GM12801 (cell line): ENCODE data around the gene ACTL7A.

ENCODE experiments used
- CTCF ChIP-seq: IDR thresholded peaks from one replicate; pipeline ENCODE4 v1.5.1; 2011; ENCODE audit warnings: control low read depth; ENCODE audit not compliant: insufficient read length; ENCODE audit errors: extremely low read depth

Gene ACTL7A

GRCh38 chr9:108897324-108898096 is 35.4 kb downstream of the ACTL7A start:
- TF ChIP-seq CTCF = no peak

DNA sequence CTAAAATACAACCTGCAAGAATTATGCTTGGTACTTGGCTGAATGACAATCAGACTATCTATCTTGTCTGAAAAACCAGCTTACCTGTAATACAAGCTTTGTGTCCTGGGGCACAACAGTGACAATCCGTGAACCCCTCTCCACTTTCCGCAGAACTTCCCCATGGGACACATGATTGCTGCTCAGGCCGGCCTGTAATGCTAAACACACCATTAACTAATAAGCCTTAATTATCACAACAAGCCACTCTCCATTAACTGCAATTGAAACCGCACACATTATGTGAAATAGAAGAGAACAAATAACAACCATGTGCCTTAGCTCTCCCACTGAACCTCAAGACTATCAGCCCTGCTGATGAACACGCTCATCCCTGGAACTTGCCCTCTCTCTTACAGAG is 38.1 kb downstream of the ACTL7A start:
- TF ChIP-seq CTCF = no peak

DNA sequence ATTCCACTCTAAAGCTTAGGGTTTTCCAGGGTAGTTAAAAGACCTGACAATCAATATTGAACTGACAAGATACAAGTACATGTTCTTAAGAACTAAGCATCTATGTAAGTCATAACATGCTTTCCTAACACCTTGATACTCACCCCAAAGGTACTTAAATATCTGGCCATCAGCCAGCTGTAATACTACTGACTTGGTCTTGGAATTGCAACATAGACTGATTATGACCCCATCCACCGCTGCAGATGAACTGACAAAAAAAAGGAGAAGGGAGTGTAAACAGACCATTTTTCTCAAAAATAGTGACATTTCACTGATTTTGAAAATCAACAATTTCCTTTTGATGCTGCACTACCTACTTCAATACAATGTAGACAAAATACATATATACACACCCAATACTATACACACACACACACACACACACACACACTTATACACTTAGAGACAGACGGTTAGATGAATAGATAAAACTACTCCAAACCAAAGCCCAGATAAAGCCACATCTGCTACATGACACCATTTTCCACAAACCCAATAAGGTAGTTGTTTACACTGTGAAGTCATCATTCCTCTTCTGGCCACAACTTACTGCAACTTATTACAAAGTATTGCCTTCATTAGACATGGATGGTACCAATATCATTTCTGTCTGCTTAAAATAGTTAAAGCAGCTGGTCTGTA is 41.5 kb downstream of the ACTL7A start:
- TF ChIP-seq CTCF = no peak

DNA sequence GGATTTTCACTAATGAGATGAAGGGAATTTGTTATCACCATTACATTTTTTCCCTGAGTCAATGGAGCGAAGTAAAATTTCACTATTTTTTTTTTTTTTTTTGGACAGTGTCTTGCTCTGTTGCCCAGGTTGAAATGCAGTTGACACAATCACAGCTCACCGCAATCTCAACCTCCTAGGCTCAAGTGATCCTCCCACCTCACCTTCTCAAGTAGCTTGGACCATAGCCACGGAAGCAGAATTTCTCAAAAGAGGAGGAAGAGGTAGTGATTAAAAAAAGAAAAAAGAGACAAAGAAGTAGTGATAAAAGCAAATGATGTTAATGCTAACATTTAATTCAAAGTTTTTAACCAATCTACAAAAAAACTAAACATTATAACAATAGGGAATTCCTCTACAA is 42.1 kb downstream of the ACTL7A start:
- no peak for TF ChIP-seq CTCF

- TF ChIP-seq CTCF = no peak
Measured at GRCh38 chr9:108905494-108905893, 43.4 kb downstream of the ACTL7A start.

- TF ChIP-seq CTCF = no peak
Measured at GRCh38 chr9:108910402-108910801, 48.3 kb downstream of the ACTL7A start.

- TF ChIP-seq CTCF = no peak
Measured at GRCh38 chr9:108910914-108911313, 48.8 kb downstream of the ACTL7A start.
